Stimulated activated naive CD8-positive, alpha-beta T cell treated with anti-CD3 and anti-CD28 coated beads, Interleukin-15, Interleukin-2, amounts not matched to agents 100 ng/mL and 50 ng/mL, for 24 hours (primary cell): ENCODE data around the gene P2RY10.
A peak's percentile ranks its signal among the peaks of the same experiment; 100 is the strongest.

ENCODE experiments used
- H3K27ac Mint-ChIP-seq: one replicate; pipeline ENCODE4 v1.8.0; 2021; ENCODE audit warnings: mild to moderate bottlenecking, mixed read lengths
- H3K27me3 Mint-ChIP-seq: one replicate; pipeline ENCODE4 v1.8.0; 2021; ENCODE audit warnings: mixed read lengths
- H3K36me3 Mint-ChIP-seq: one replicate; pipeline ENCODE4 v1.8.0; 2021; ENCODE audit warnings: low read depth, mixed read lengths
- H3K4me1 Mint-ChIP-seq: one replicate; pipeline ENCODE4 v1.8.0; 2021; ENCODE audit warnings: low read depth, mixed read lengths
- H3K4me3 Mint-ChIP-seq: one replicate; pipeline ENCODE4 v1.8.0; 2021; ENCODE audit warnings: mild to moderate bottlenecking, mixed read lengths
- H3K9me3 Mint-ChIP-seq: one replicate; pipeline ENCODE4 v1.8.0; 2021; ENCODE audit warnings: mixed read lengths

The P2RY10 gene

DNA sequence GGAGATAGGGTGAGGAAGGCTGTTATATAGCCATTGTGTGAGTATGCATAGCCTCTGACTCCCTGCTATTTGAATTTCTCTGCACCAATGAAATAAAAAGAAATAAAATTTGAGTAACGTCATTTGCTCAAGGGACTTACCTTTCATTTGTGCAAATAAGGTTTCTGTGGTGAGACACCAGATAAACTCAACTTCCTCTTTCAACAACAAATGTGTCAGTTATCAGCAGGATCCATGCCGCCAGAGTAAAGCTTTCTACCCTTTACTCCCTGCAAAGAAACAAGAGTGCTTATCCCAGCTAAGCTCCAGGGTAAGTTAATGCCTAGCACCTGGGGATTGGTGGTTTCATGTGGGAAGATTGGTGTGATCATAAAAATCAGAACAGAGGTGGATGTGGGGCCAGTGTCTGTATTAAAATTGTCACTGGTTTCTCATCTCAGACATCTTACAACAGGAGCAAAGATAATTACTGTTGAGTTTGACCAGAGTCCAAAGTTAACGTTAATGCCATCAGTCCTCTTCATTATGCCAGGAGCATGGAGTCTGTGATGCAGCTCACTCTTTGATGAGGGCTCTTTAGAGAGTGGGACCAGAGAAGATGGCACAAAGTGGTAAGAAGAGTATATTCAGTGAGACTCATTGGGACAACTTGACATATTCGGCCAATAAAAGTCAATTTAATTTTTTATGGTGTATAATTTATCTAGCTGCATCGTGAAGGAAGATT is at the start of gene P2RY10:
Gene P2RY10 (plus strand): TSS at position 206 of the 727 bp plus-strand sequence. CDS start 15,130 bp downstream, outside the sequence.
- Mint-ChIP-seq H3K4me1 (peaks cover 71% of the 10 kb centered on the region), H3K36me3 (peaks cover 38% of the 10 kb centered on the region), H3K4me3 (peak within 1 kb of the TSS; percentile 98)

DNA sequence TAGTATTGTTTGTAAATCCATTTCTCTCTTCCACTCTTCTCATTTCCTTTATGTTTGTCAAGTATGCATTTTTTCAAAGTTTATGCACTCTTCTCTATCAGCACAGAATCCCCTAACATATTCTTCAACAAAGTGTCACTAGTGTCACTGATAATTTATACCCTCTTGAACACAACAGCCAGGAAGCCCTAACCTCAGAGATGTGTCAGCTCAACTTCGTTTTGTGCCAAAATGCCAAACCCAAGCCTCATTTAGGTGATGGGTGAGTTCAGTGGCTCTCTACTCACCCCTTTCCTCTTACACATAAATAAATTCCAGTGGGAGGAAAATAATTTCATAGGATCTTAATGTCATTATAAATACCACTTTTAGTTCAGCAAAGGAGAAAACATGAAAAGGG is 22.4 kb upstream of the P2RY10 start:
- Mint-ChIP-seq H3K36me3 (no peaks in the 10 kb centered on the region), H3K27me3 (no peaks in the 10 kb centered on the region), H3K9me3 (peaks cover 4% of the 10 kb centered on the region), H3K4me3 (no peak overlapping the region), H3K4me1 (peaks cover 27% of the 10 kb centered on the region), H3K27ac (peak overlapping the region; percentile 83)

More for the DNA sequence above, at the start of gene P2RY10:
- Mint-ChIP-seq H3K27me3 (no peaks in the 10 kb centered on the region), H3K27ac (peak within 1 kb of the TSS; percentile 98), H3K9me3 (no peaks in the 10 kb centered on the region)

DNA sequence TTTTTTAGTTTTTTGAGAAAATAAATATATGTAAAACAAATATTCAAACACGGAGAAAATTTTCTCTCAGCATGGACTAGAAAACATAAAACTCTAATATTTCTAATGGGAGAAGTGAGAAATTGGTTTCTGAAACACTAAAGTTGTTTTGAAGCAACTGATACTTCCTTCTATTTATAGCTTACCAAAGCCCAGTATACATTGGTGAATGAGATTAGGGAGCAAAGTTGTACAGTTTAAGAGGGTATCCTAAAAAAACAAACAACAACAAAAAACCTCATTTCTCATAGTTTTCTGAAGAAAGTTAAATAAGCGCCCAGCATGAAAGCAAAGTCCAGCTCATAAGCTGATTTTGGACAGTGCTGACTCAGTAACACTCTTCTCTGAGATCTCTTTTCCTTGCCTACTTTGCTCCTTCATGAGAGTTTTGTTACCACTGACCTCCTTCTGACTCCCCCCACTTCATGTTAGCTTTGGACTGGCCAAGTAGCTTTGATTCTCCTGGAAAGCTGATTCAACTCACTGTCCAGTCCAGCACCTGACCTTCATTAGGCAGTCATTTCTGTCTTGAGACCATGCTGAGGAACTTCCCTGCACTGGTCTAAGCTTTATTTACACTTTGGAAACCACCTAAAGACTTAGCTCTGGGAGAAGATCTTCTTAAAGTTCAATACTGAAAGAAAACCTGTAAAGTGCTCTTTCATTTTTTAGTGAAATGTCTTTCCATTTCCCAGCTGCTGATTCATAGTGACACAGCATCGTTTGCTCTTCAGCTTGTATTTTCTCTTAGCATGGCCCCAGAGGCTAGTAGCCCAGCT is 21.8 kb upstream of the P2RY10 start:
- Mint-ChIP-seq H3K4me3 (peak overlapping the region; percentile 43), H3K9me3 (peaks cover 4% of the 10 kb centered on the region), H3K27me3 (no peaks in the 10 kb centered on the region), H3K36me3 (no peaks in the 10 kb centered on the region), H3K4me1 (peaks cover 27% of the 10 kb centered on the region), H3K27ac (peak overlapping the region; percentile 82)

DNA sequence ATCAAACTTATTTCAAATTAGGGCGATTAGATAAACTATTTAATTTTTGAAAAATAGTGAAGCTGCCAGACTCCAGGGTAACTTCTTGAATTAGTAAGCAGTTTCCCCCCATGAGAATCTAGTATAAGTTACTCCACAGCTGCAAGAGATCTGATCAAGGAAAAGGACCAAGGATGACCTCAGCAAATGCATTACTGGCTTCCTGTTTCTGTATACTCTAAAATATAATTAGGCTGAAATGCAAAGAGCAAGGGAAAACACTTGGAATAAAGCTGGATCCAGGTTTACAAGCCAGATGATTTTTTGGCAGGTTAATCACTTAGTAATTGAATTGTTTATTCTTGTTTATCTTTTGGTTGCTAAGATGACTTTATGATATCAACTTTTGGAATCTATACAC is 13.4 kb upstream of the P2RY10 start:
- H3K36me3 Mint-ChIP-seq = peaks cover 4% of the 10 kb centered on the region
- H3K4me3 Mint-ChIP-seq = no peak overlapping the region
- H3K4me1 Mint-ChIP-seq = no peaks in the 10 kb centered on the region
- H3K9me3 Mint-ChIP-seq = peaks cover 4% of the 10 kb centered on the region
- H3K27ac Mint-ChIP-seq = no peak overlapping the region
- no peaks in the 10 kb centered on the region for H3K27me3 Mint-ChIP-seq

- Mint-ChIP-seq H3K4me3 (no peak overlapping the region), H3K27ac (no peak overlapping the region), H3K4me1 (no peaks in the 10 kb centered on the region), H3K36me3 (no peaks in the 10 kb centered on the region), H3K9me3 (no peaks in the 10 kb centered on the region), H3K27me3 (no peaks in the 10 kb centered on the region)
These were observed 10.3 kb upstream of the P2RY10 start for GRCh38 chrX:78934866-78935265.

GRCh38 chrX:78944351-78944750 is 840 bp upstream of the P2RY10 start:
- H3K4me1 Mint-ChIP-seq = peaks cover 61% of the 10 kb centered on the region
- H3K4me3 Mint-ChIP-seq = peak overlapping the region; percentile 98
- peak overlapping the region; percentile 98 for H3K27ac Mint-ChIP-seq
- H3K36me3 Mint-ChIP-seq = peaks cover 32% of the 10 kb centered on the region
- no peaks in the 10 kb centered on the region for H3K27me3 Mint-ChIP-seq
- H3K9me3 Mint-ChIP-seq = no peaks in the 10 kb centered on the region

GRCh38 chrX:78946178-78946931 is 1.2 kb downstream of the P2RY10 start:
- H3K27me3 Mint-ChIP-seq = no peaks in the 10 kb centered on the region
- no peaks in the 10 kb centered on the region for H3K9me3 Mint-ChIP-seq
- peak overlapping the region; percentile 98 for H3K4me3 Mint-ChIP-seq
- peaks cover 77% of the 10 kb centered on the region for H3K4me1 Mint-ChIP-seq
- H3K36me3 Mint-ChIP-seq = peaks cover 41% of the 10 kb centered on the region
- peak overlapping the region; percentile 98 for H3K27ac Mint-ChIP-seq

DNA sequence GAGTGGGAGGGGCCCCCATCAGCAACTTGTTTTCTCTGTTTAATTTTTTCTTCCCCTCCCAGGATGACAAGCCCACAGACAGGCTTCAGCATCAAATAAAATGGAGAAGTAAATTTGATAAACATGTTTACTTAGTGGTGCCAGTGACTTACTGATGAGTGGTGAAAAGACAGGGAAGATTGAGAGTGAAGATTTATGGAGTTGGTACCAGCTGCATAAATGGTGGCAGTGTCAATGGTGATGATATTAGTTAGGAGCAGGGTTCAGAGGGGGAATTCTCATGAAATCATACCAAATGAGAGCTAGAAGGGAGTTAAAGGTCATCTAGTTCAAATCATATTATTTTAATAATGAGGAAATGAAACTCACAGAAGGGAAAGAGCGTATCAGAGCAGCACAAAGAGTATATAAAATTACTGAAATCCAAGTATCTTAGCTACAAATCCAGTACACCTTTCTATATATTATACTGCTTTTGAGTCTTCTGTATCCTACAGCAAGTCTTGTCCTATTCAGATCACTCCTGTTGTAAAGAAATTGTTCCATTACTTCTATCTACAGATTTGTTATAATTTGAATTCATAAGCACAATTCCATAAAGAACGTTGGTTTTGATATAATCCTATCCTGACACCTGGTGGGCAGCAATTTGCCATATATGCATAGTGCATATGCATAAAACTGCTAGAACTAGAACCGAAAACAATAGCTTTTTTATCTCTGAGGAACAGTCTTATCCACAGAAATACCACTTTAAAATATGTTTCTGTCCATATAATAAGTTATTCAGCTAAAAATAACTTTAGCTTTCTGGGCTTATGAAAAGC is 5.0 kb downstream of the P2RY10 start:
- Mint-ChIP-seq H3K27ac (peak overlapping the region; percentile 82), H3K27me3 (no peaks in the 10 kb centered on the region), H3K9me3 (no peaks in the 10 kb centered on the region), H3K4me3 (peak overlapping the region; percentile 98), H3K36me3 (peaks cover 75% of the 10 kb centered on the region), H3K4me1 (peaks cover 73% of the 10 kb centered on the region)

DNA sequence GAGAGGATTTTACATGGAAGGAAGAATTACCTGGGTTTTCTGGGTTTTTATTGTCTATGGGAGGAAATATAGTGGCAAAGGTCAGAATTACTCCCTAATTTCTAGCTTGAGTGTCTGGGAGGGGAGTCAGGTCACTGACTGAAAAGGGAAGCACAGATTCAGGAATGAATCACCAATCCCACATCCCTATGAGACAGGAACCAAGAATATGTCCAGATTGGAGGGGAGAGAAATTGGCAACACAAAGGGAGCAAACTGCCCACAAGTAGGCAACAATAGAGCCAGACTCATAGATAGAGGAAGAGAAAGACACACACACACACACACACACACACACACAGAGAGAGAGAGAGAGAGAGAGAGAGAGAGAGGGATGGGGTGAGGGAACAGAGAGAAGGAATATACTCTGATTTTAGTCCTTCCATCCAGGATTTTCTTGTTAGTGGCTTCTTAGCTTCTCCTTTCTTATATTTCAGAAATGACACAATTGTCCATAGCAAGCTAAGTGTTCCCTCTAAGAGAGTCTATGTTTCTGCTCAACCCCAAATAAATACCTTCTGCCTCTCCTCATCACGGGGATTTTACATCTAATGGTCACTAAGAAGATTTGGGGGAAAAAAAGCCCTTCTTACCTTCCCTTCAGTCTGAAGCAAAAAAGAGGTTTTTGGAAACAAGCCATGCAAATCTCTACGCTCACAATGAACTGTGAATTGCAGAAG is 12.0 kb downstream of the P2RY10 start:
- Mint-ChIP-seq H3K4me1 (peaks cover 75% of the 10 kb centered on the region), H3K9me3 (no peaks in the 10 kb centered on the region), H3K4me3 (peak overlapping the region; percentile 31), H3K27me3 (no peaks in the 10 kb centered on the region), H3K36me3 (peaks cover 90% of the 10 kb centered on the region), H3K27ac (peak overlapping the region; percentile 85)

DNA sequence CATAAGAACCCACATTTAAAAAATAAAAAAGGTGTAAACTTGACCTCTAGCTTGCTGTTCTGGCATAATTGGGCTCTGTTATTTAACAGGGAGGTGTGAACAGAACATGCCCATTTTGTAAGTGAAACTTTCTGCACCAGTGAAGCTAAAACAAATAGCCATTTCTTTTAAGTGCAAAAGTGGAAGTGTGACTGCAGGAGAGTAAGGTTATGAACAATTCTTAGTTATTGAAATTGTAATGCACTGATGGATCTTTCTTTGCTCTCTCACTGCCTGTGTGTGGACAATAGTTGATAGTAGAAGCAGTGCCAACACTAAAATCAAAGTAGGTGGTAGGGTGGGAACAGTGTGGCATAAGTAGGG is 12.6 kb downstream of the P2RY10 start:
- Mint-ChIP-seq H3K9me3 (no peaks in the 10 kb centered on the region), H3K4me1 (peaks cover 74% of the 10 kb centered on the region), H3K36me3 (peaks cover 88% of the 10 kb centered on the region), H3K4me3 (no peak overlapping the region), H3K27me3 (no peaks in the 10 kb centered on the region), H3K27ac (peak overlapping the region; percentile 75)

GRCh38 chrX:78958419-78959116 is 13.4 kb downstream of the P2RY10 start:
- no peaks in the 10 kb centered on the region for H3K9me3 Mint-ChIP-seq
- no peaks in the 10 kb centered on the region for H3K27me3 Mint-ChIP-seq
- peak overlapping the region; percentile 13 for H3K4me3 Mint-ChIP-seq
- H3K27ac Mint-ChIP-seq = peak overlapping the region; percentile 85
- peaks cover 88% of the 10 kb centered on the region for H3K36me3 Mint-ChIP-seq
- peaks cover 76% of the 10 kb centered on the region for H3K4me1 Mint-ChIP-seq

- Mint-ChIP-seq H3K27me3 (no peaks in the 10 kb centered on the region), H3K27ac (no peak overlapping the region), H3K9me3 (no peaks in the 10 kb centered on the region), H3K36me3 (peaks cover 78% of the 10 kb centered on the region), H3K4me1 (peaks cover 67% of the 10 kb centered on the region), H3K4me3 (no peak overlapping the region)
These were observed 15.7 kb downstream of the P2RY10 start for GRCh38 chrX:78960888-78961287.

DNA sequence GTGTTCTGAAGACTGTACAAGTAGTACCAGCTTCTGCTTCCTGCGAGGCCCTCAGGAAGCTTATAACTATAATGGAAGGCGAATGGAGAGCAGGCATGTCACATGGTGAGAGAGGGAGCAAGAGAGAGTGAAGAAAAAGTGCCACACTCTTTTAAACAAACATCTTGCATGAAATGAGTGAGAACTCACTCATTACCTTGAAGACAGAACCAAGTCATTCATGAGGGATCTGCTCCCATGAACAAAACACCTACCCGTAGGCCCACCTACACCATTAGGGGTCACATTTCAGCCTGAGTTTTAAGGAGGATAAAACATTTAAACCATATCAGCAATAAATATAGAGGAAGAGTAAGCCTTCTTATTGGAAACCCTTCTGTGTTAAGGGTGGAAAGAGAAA is 19.4 kb downstream of the P2RY10 start:
- no peak overlapping the region for H3K4me3 Mint-ChIP-seq
- H3K9me3 Mint-ChIP-seq = peaks cover 5% of the 10 kb centered on the region

More for the DNA sequence above, 19.4 kb downstream of the P2RY10 start:
- Mint-ChIP-seq H3K27ac (peak overlapping the region; percentile 76), H3K4me1 (peaks cover 34% of the 10 kb centered on the region), H3K36me3 (peaks cover 42% of the 10 kb centered on the region), H3K27me3 (no peaks in the 10 kb centered on the region)
